K562 (cell line): ENCODE results near the gene RPL27A. TPM values are rescaled to one million over a fixed set of nuclear protein-coding genes. Genes with fewer than 3 reads are reported as not detected.

Experiments used
- ATAC-seq: fragments of 200-7000 bp; cut with Tn5 transposase; 3 replicates; pipeline ENCODE4 v1.9.1; 2020; ENCODE audit warnings: moderate library complexity
- BruUV-seq: library from RNA; stranded (reverse); fragments of 400-500 nt; replicated peaks from 2 replicates; lab custom pipeline; 2021; lab: Mats Ljungman, UMichigan
- CTCF ChIA-PET: fragments of 300-600 bp; formaldehyde crosslinking; extraction: SDS; loops from one replicate; lab custom pipeline; 2021; ENCODE audit warnings: low intra/inter-chr PET ratio; lab: Yijun Ruan, JAX
- POLR2A ChIA-PET: fragments of 300-600, 350-650 bp; sonication (Branson Sonifier 250); formaldehyde crosslinking; extraction: SDS; loops from one replicate; lab custom pipeline; 2021; ENCODE audit warnings: antibody characterized with exemption, inconsistent platforms; lab: Yijun Ruan, JAX
- DNase-seq, 4 experiments: peaks; one replicate each; pipeline versions ENCODE4 v3.0.0 to v3.0.0-alpha.2; 2011 to 2018; ENCODE audit warnings: low spot score in 3 of 4, mixed read lengths in 3 of 4; ENCODE audit errors: extremely low read depth in 1 of 4
- FAIRE-seq: peaks from 2 replicates; lab custom pipeline; 2011; peaks lifted over from hg19 to GRCh38; lab: Jason Lieb, UNC
- H2AFZ ChIP-seq: 2 replicates; pipeline ENCODE4 v1.6.0; 2011; ENCODE audit warnings: low read depth, low read length, control low read depth, inconsistent platforms
- H3K27ac ChIP-seq: fragments of 200-600 bp; 3 replicates; pipeline ENCODE4 v1.8.0; 2011; ENCODE audit warnings: low read depth, mild to moderate bottlenecking, control low read depth, inconsistent platforms, low read length, moderate library complexity, mixed read lengths; ENCODE audit errors: extremely low read depth
- H3K27me3 ChIP-seq, 2 experiments: fragments of 300-600 bp in 1 of 2; 2 replicates in 1 of 2; 3 replicates in 1 of 2; pipeline versions ENCODE4 v1.6.0 to v1.8.0; 2011; ENCODE audit warnings: inconsistent platforms in 2 of 2, low read length in 2 of 2, mild to moderate bottlenecking in 1 of 2, mixed read lengths in 1 of 2, moderate library complexity in 1 of 2; ENCODE audit not compliant: control insufficient read depth in 2 of 2, insufficient read depth in 2 of 2
- H3K36me3 ChIP-seq: fragments of 300-600 bp; 3 replicates; pipeline ENCODE4 v1.8.0; 2011; ENCODE audit warnings: mild to moderate bottlenecking, low read length, inconsistent platforms; ENCODE audit not compliant: control insufficient read depth, insufficient read depth
- H3K4me1 ChIP-seq, 2 experiments: fragments of 200-600 bp in 1 of 2; replicated peaks in 1 of 2; 2 replicates in 1 of 2; 3 replicates in 1 of 2; pipeline versions ENCODE4 v1.5.1 to v1.8.0; 2011; ENCODE audit warnings: inconsistent platforms in 2 of 2, low read length in 2 of 2, mild to moderate bottlenecking in 1 of 2, mixed read lengths in 1 of 2, moderate library complexity in 1 of 2; ENCODE audit not compliant: control insufficient read depth in 2 of 2, insufficient read depth in 2 of 2
- H3K4me2 ChIP-seq: 2 replicates; pipeline ENCODE4 v1.6.1; 2011; ENCODE audit warnings: low read length, control low read depth, inconsistent platforms, mixed read lengths; ENCODE audit not compliant: insufficient read depth
- H3K4me3 ChIP-seq: fragments of 200-600 bp; sonication (generic), shearing (Covaris generic); 2 replicates; pipeline ENCODE4 v1.5.1; 2016; ENCODE audit warnings: control low read depth, inconsistent platforms
- H3K79me2 ChIP-seq: fragments of 200-600 bp; 3 replicates; pipeline ENCODE4 v1.8.0; 2011; ENCODE audit warnings: low read length, inconsistent platforms; ENCODE audit not compliant: control insufficient read depth, insufficient read depth
- H3K9ac ChIP-seq, 2 experiments: 2 replicates each; pipeline versions ENCODE4 v1.6.0 to v1.6.1; 2011; ENCODE audit warnings: low read depth in 2 of 2, low read length in 2 of 2, control low read depth in 1 of 2, inconsistent platforms in 1 of 2, mild to moderate bottlenecking in 1 of 2, mixed read lengths in 1 of 2; ENCODE audit not compliant: insufficient read depth in 1 of 2
- H3K9me1 ChIP-seq: one replicate; pipeline ENCODE4 v1.6.0; 2011; ENCODE audit warnings: inconsistent platforms, mild to moderate bottlenecking, low read length, moderate library complexity; ENCODE audit not compliant: control insufficient read depth, insufficient read depth
- H3K9me3 ChIP-seq: replicated peaks from 2 replicates; pipeline ENCODE4 v1.5.1; 2011; ENCODE audit warnings: low read depth, low read length, inconsistent platforms; ENCODE audit not compliant: control insufficient read depth, insufficient read depth
- H4K20me1 ChIP-seq: replicated peaks from 2 replicates; pipeline ENCODE4 v1.6.1; 2011; ENCODE audit warnings: low read length, inconsistent platforms, mixed read lengths; ENCODE audit not compliant: control insufficient read depth, insufficient read depth
- AFF4 ChIP-seq: sonication (generic); formaldehyde crosslinking; IDR thresholded peaks from 2 replicates; pipeline ENCODE4 v1.8.0; 2023; ENCODE audit warnings: mild to moderate bottlenecking, missing genetic modification reagents
- GTF2E2 ChIP-seq: fragments of 200-800 bp; sonication (Bioruptor generic); IDR thresholded peaks from 2 replicates; pipeline ENCODE4 v1.6.1; 2016; ENCODE audit warnings: missing genetic modification characterization, missing compliant biosample characterization
- NFIX ChIP-seq: fragments of 250-450 bp; sonication (Bioruptor Pico); IDR thresholded peaks from 2 replicates; pipeline ENCODE4 v1.4.0; 2020; ENCODE audit warnings: low read depth, mild to moderate bottlenecking, moderate library complexity
- SP1 ChIP-seq: sonication (generic); formaldehyde crosslinking; IDR thresholded peaks from 2 replicates; pipeline ENCODE4 v1.8.1; 2022; ENCODE audit warnings: mild to moderate bottlenecking, missing genetic modification reagents
- XRCC3 ChIP-seq: fragments of 450-650 bp; IDR thresholded peaks from 2 replicates; pipeline ENCODE4 v1.6.1; 2017; ENCODE audit warnings: mild to moderate bottlenecking, moderate library complexity
- ZFP91 ChIP-seq: sonication (generic); formaldehyde crosslinking; IDR thresholded peaks from 2 replicates; pipeline ENCODE4 v1.8.0; 2022; ENCODE audit warnings: mild to moderate bottlenecking, missing genetic modification reagents
- ZNF398 ChIP-seq: fragments of 250-450 bp; sonication (Bioruptor Pico); IDR thresholded peaks from 2 replicates; pipeline ENCODE4 v1.8.0; 2021; ENCODE audit warnings: moderate library complexity, mild to moderate bottlenecking, inconsistent platforms
- ZNF584 ChIP-seq: fragments of 200-800 bp; sonication (Bioruptor generic); IDR thresholded peaks from 2 replicates; pipeline ENCODE4 v1.6.1; 2016; ENCODE audit warnings: low read depth, mild to moderate bottlenecking, missing genetic modification characterization, missing compliant biosample characterization
- ZNF77 ChIP-seq: fragments of 250-450 bp; sonication (Bioruptor Pico); IDR thresholded peaks from 2 replicates; pipeline ENCODE4 v1.5.0; 2020
- WGBS: fragments of 100-300 bp; shearing (Covaris generic); methylation state at CpG from one replicate; pipeline ENCODE4 v1.1.6; 2016; ENCODE audit warnings: low coverage, mixed read lengths; ENCODE audit not compliant: insufficient coverage; ENCODE audit errors: missing lambda C conversion rate; 5-methylcytosine and 5-hydroxymethylcytosine counted together
- in situ Hi-C: fragments of 300-500 bp; cut with MboI; formaldehyde crosslinking; loops from 4 replicates; pipeline ENCODE4 v1.15.0; 2018; ENCODE audit warnings: inconsistent platforms, mixed read lengths
- intact Hi-C: fragments of 100-400 bp; cut with micrococcal nuclease; formaldehyde crosslinking; loops from 2 replicates; pipeline ENCODE4 v1.14.2; 2022
- polyA plus RNA-seq, 8 experiments: library from polyadenylated mRNA; depleted of rRNA in 4 of 8; stranded (reverse) in 5 of 8; unstranded in 3 of 8; fragments of >200 nt; fragmentation: Nextera tagmentation in 2 of 8; fragmentation: Illumina TruSeq in 1 of 8; extraction: Ambion mirVana in 2 of 8; extraction: Trizol in 1 of 8; gene quantifications; 2 replicates each; pipeline versions ENCODE4 v1.2.1 to v1.2.3, GENCODE V29; 2011 to 2014; ENCODE audit warnings: inconsistent platforms in 1 of 8, missing spikeins in 1 of 8
- total RNA-seq, 7 experiments: library from RNA; depleted of rRNA in 6 of 7; stranded (reverse); fragments of >200 nt in 6 of 7; fragmentation: Illumina TruSeq in 2 of 7; extraction: Trizol in 2 of 7; gene quantifications; 2 replicates each; pipeline versions ENCODE4 v1.2.1 to v1.2.3, GENCODE V29; 2011 to 2021; ENCODE audit warnings: low replicate concordance in 1 of 7

The RPL27A gene
- total and polyA plus RNA-seq, 9 of the 15 experiments (the other 6 are each of a cell fraction or from before 2014, with no cell fraction given), result 790 to 4,241 (median 2,267) TPM

- TF ChIP-seq ZNF398, result no peak
- TF ChIP-seq ZNF77 (CRISPR knock-in tag), result no peak
- no peak for TF ChIP-seq NFIX
- TF ChIP-seq SP1 (CRISPR knock-in tag), result no peak
- no peak for TF ChIP-seq XRCC3
- TF ChIP-seq GTF2E2, result no peak
Observed at GRCh38 chr11:8686325-8686724, 3.7 kb downstream of the RPL27A start (continued).

GRCh38 chr11:8688414-8689362, 6.1 kb downstream of the RPL27A start:
- peaks cover 85% of the 10 kb centered on the region for H3K36me3 ChIP-seq
- H2AFZ ChIP-seq, result peak overlapping the region; percentile 59; the same call in 1 of the 2 replicates
- TF ChIP-seq ZFP91 (no peak), ZNF584 (CRISPR knock-in tag) (0 out of 2 replicates have a peak, but pooled peaks have one; percentile 36), AFF4 (CRISPR knock-in tag) (peak; percentile 85; the same call in 1 of the 2 replicates)

More at GRCh38 chr11:8688414-8689362, 6.1 kb downstream of the RPL27A start:
- Histone ChIP-seq H3K27me3 (no peaks in the 10 kb centered on the region), H3K4me1 (peaks cover 13 to 18% of the 10 kb centered on the region in 2 experiments), H3K9ac (peak overlapping the region; percentile 87 to 100), H3K79me2 (peaks cover 63% of the 10 kb centered on the region), H3K9me3 (no peaks in the 10 kb centered on the region), H3K9me1 (no peaks in the 10 kb centered on the region), H3K4me2 (peak overlapping the region; percentile 100), H4K20me1 (peaks cover 16% of the 10 kb centered on the region), H3K4me3 (peak overlapping the region; percentile 49), H3K27ac (peak overlapping the region; percentile 96)
- intact Hi-C loops (loop anchor here (1.0 to 5.0 kb wide), 3 partner anchors 42 to 270 kb away; a partner anchor contains a TSS), in situ Hi-C loops (no loop called here)
- ATAC-seq (peak; percentile 91), DNase-seq (peak; percentile 89 to 98 (median 92)), FAIRE-seq (peak; percentile 95)
- under 1% methylated on average over 56 of the region's 56 CpGs for WGBS
- ChIA-PET POLR2A (interaction anchor here (0.6 to 3.3 kb wide), 18 partner anchors 8 to 714 kb away, joined by 3 to 30 read pairs (median 4); partner anchors contain the start of gene TMEM9B), CTCF (interaction anchor here (0.6 kb wide), 1 partner anchor 426 kb away, joined by 3 read pairs; no protein-coding TSS in a partner anchor)
- BruUV-seq, result TSS peak; percentile 97
